DLD1 (cell line): ENCODE measurements around the gene GAMT.
"Not testable (repeated sequence)": the region's sequence is repeated elsewhere in the genome, so short reads cannot be mapped to it uniquely, and the experiment has no call there.

Experiments used
- in situ Hi-C: cut with HindIII; loops from 2 replicates; pipeline ENCODE4 v1.10.0; 2017; ENCODE audit warnings: low sequenced_read_pairs

Gene GAMT

GRCh38 chr19:1401138-1401888 is at the start of gene GAMT:
Gene GAMT (minus strand): TSS chr19:1401542. CDS start chr19:1401476, 66 bp downstream.
- in situ Hi-C loops = no loop called here

- in situ Hi-C loops = no loop called here
Observed at GRCh38 chr19:1449467-1450442, 48.4 kb upstream of the GAMT start, which contains the start of gene APC2. Gene APC2 (plus strand): TSS chr19:1450121. CDS start chr19:1453002, 2,881 bp downstream.

- in situ Hi-C loops = no loop called here
Observed at GRCh38 chr19:1447944-1448343, 46.6 kb upstream of the GAMT start.

GRCh38 chr19:1447504-1447903 is 46.2 kb upstream of the GAMT start:
- in situ Hi-C loops = no loop called here

- in situ Hi-C loops = no loop called here
Observed at GRCh38 chr19:1446713-1447481, 45.6 kb upstream of the GAMT start.

GRCh38 chr19:1445932-1446712 is 44.8 kb upstream of the GAMT start:
- in situ Hi-C loops = no loop called here

- in situ Hi-C loops = no loop called here
Observed at GRCh38 chr19:1445185-1445931, 44.0 kb upstream of the GAMT start.

DNA sequence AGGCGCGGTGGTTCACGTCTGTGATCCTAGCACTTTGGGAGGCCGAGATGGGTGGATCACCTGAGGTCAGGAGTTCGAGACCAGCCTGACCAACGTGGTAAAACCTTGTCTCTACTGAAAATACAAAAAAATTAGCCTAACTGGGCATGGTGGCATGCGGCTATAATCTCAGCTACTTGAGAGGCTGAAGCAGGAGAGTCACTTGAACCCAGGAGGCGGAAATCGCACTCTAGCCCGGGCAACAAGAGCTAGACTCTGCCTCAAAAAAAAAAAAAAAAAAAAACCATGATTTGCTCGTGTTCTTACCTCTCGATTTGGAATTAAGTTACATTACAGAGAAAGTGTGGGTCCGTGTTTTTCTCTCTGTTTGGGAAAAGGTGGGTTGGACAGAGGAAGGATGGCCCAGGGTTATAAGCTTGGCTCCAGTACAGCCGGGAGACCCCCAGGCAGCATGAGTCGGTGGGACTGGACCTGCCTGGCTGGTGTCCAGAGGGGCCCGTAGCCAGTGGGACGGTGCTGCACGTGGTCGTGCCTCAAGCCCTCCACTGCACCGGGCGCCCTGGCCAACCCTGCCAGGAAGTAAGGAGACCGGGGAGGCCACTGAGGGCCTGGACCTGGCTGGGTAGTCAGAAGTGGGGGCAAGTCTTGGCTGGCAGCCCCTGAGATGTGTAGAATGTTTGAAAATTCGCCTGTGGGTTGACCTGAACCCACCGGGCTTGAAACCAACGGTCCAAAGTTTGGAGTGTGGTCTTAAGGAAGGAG is 40.5 kb upstream of the GAMT start:
- in situ Hi-C loops = no loop called here

GRCh38 chr19:1441022-1441426 is 39.7 kb upstream of the GAMT start:
- in situ Hi-C loops = no loop called here

DNA sequence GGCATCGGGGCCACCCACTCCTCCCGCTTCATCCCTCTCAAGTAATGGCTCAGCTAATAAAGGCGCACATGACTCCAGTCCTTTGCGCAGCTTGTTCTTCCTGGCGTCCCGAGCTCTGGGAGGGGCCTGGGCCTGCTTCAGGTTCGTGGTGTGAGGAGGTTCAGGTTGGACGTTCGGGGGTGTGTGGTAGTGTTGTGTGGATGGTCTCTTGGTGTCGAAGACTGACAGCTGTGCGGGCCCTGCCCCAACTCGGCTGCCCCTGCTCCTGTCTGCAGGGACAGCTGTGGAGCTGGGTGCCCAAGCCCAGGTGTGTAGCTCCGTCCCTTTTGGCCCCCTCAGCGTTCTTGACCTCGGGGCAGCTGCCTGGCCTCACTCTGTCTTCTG is 39.1 kb upstream of the GAMT start:
- in situ Hi-C loops = no loop called here

DNA sequence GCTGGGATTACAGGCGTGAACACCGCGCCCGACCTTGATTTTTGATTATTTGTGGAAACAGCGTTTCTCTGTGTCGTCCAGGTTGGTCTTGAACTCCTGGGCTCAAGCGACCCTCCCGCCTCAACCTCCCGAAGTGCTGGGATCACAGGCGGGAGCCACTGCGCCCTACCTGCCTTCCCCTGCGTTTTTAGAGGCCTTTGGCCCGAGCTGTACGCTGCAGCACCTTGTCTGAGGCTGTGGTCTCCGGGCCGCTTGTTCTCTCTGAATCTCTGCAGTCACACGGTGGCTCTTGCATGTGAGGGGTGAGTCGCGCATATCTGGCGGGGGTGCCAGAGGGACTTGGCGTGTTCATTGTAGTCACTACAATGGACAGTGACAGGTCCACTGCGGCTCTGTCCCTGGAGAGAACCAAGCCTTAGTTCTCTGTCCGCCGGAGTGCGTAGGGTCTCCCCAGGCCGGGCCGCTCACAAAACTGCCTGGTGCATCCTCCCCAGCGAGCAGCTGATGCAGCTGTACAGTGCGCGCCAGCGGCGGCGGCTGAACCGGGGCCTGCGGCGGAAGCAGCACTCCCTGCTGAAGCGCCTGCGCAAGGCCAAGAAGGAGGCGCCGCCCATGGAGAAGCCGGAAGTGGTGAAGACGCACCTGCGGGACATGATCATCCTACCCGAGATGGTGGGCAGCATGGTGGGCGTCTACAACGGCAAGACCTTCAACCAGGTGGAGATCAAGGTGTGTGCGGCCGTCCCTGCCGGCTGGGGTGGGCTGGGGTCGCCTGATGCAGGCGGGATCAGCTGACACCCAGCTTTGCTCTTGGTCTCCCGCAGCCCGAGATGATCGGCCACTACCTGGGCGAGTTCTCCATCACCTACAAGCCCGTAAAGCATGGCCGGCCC is 38.4 kb upstream of the GAMT start:
- in situ Hi-C loops = not testable (repeated sequence)

DNA sequence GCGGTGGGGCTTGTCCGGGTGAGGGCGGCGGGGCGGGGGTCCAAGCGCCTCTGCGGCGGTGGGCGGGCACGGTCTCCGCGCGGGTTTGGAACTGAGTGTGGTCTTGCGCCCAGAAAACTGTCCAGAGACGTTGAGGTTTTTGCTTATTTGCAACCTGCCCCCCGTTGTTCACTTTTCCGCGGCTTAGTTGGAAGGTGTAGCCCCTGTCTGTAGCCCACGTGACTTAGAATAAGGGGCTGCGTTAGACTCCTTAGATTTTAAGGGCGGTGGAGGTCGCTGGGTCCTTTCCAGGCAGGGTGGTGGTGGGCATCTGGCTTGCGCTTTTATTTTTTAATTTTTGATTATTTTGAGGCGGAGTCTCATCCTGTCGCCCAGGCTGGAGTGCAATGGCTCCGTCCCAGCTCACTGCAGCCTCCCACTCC is 37.6 kb upstream of the GAMT start:
- in situ Hi-C loops = no loop called here

- in situ Hi-C loops = no loop called here
Observed at GRCh38 chr19:1438035-1438932, 36.9 kb upstream of the GAMT start, which contains the start of gene RPS15. Gene RPS15 (plus strand): TSS chr19:1438396. CDS start chr19:1438426, 30 bp downstream.

- in situ Hi-C loops = no loop called here
Observed at GRCh38 chr19:1437609-1438008, 36.3 kb upstream of the GAMT start.

GRCh38 chr19:1435378-1435989 is 34.1 kb upstream of the GAMT start:
- in situ Hi-C loops = no loop called here

DNA sequence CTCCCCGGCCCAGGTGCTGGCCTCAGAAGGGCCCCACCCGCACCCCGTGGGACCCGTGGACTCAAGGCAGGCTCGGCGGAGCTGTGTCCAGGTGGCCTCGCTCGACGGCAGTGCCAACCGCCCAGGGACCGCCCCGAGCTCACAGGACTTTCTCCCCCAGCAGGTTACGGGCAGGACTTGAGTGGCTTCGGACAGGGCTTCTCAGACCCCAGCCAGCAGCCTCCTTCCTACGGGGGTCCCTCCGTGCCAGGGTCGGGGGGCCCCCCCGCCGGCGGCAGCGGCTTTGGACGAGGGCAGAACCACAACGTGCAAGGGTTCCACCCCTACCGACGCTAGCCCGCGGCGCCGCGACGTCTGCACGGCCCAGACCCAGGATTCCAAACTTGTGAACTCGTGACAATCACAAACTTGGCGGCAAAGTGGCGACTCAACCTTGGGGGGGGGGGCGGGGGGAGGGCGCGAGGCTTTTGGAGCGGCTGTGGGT is 33.3 kb upstream of the GAMT start:
- in situ Hi-C loops = no loop called here
